Measurements from ENCODE around the gene COL23A1.

Gene COL23A1

DNA sequence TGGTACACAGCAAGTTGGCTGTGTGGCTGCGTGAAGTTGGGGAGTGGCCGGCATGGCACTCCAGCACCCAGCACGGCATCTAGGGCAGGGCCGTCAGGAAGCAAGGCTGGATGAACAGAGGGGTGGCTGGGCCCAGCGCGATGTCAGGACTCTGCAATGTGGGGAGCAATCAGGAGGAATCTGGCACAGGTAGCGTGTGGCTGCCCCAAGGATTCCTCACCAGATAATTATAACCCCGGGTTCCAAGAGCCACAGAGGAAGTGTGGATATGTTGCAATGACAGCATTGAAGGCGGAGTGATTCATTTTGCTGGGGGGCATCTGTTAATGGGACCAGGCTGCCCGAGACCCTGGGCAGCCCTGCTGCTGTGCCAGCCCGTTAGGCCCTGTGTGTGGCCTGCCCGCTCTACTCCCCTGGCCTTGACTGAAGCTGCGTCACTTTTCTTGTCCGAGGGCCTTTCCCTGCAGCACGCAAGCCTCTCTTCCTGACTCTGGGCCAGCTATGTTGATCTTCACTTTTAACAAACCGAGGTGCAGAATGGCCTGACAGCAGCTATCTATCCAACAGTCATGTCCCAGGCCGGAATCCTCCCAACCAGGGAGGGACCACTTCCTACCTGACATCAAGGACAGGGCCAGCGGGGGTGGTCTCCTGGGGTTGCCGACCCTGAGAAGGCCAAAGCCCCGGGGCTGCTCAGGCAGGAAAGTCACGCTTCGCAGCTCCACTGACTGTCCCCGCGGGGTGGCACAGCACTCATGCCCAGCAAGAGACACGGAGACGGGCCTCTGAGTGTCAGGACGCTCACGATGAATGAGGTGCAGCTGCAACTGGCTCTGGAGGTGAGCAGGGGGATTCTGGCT lies 239.6 kb downstream of the COL23A1 start:
- no peak for FAIRE-seq

- FAIRE-seq = no peak
Observed at GRCh38 chr5:178349625-178350353, 240.4 kb downstream of the COL23A1 start.

DNA sequence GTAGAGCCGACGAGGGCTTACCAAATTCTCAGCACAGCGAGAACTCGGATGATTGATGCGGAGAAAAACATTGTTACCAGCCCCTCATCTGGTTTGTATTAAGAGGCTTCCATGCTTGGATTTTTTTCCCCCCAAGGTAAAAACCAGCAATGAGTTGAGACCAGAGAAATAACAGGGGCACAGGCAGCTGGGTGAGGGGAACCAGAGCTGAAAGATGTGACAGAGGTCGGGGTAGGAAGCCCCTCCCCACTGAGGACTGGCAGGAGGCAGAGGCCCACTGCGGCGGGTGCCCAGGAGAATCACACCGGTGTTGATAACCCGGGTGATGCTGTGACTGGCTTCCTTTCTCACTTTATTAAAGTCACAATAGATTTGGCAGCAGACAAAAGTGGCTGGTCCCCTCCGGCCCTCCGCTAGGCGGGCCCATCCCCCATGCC lies 241.1 kb downstream of the COL23A1 start:
- no peak for FAIRE-seq

- no peak for FAIRE-seq
Observed at GRCh38 chr5:178348356-178349074, 241.7 kb downstream of the COL23A1 start.

GRCh38 chr5:178347956-178348355 lies 242.2 kb downstream of the COL23A1 start:
- no peak for FAIRE-seq

DNA sequence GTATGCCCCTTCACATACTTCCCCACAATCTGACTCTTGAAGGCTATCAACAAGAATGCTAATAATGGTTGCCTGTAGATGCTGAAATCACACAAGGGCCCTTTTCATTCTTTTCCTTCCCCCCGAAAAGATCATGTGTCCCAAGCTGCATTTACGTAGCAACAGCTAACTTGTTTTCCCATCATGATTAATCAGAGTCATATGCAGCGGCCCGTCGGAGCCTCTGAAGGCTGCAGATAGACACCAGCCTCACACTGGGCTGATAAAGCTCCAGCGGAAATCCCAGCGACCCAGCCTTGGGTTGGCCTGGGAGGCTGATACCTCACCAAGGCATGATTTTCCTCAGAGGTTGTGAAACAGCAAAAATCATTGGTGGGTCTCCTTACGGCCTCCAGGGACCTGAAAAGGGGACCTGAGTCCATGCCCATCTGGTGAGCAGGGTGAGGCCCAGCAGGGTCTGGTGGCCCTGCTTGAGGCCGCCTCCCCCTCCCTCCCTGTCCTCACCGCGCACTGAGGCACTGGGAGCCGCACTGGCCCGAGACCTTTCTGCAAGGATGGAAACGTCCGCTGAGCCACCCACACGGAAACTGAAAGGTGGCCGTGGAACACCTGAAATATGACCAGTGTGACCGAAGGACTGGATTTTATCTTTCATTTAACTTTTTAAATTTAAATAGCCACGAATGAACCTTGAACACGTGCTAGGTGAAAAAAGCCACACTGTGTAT lies 243.4 kb downstream of the COL23A1 start:
- FAIRE-seq = no peak

- FAIRE-seq = no peak
Observed at GRCh38 chr5:178343306-178343705, 246.9 kb downstream of the COL23A1 start.

GRCh38 chr5:178341851-178342140 lies 248.4 kb downstream of the COL23A1 start:
- FAIRE-seq = no peak

DNA sequence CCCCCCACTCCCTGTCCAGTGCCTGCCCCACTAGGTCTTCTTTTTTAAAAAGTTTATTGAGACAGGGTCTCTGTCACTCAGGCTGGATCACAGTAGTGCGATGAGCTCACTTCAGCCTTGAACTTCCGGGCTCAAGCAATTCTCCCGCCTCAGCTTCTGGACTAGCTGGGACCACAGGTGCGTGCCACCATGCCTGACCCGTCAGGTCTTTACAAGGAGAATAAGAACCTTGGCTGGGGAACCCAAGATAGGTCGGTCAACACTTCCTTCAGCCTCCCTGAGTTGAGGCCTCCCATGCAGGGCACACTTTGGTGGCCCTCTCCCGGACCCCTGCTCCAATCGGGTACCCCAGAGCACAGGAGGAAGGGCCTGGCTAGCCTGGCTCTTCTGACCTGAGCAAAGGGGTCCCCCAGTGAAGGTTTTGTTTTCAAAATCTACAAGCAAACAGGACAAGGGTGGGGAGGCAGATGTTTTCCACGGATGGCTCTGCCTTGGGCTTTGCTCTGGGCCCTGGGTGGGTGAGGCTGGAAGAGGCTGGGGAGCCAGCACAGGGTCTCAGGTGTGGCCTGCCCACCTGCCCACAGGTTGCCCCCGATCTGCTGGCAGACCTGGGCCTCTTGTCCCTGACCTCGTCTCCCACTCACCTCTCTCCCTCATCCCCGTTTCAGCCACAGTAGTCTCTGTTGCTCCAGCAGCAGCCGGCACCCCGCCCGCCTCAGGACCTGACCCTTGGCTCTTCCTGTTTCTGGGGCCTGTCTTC lies 248.9 kb downstream of the COL23A1 start:
- FAIRE-seq = no peak

GRCh38 chr5:178340637-178341036 lies 249.6 kb downstream of the COL23A1 start:
- FAIRE-seq = no peak

GRCh38 chr5:178340187-178340586 lies 250.0 kb downstream of the COL23A1 start:
- no peak for FAIRE-seq

GRCh38 chr5:178339272-178339671 lies 250.9 kb downstream of the COL23A1 start:
- no peak for FAIRE-seq

GRCh38 chr5:178338750-178339144 lies 251.4 kb downstream of the COL23A1 start:
- no peak for FAIRE-seq

DNA sequence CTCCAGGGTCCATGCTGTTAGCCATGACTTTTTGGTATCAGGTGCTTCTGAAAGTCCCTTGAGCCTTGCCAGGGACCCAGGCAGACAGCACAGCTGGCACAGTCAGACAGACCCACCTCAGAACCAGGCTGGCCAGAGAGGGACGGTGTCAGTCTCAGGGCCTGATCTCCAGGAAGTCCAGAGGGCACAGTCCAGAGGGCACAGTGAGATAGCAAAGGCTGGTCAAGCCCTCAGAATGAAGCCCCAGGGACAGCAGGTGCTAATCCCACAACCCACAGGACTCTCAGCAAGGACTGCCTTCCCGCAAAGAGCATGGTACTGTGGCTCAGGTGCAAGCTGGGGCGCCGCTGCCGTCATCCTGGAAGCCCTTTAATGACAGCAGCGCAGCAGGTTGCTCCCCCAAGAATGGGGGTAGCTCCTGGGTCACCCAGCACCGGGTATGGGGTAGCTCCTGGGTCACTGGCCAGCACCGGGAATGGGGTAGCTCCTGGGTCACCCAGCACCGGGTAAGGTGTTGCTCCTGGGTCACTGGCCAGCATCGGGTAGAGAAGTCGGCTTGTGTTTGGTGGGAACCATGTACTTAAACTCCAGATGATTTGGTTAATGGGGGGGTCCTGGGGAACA lies 252.0 kb downstream of the COL23A1 start:
- FAIRE-seq = no peak

DNA sequence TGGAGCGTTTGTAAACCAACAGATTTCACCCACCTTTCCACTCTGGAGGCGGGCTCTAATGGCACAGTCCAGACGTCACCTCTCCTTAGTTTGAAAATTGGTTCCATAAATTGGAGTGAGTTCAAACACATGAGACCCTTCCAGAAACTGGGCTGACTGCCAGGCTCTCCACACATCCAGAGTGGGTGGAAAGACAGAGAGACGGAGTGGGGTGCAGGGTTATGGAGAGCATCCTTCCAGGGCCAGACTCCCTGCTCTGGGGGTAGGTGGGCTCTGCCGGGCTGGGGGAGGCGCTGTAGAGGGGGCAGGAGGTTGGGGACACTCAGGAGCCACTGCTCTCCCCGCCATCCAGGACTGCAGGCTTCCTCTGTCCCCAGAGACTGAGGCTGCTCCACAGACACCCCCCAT lies 252.9 kb downstream of the COL23A1 start:
- no peak for FAIRE-seq

- FAIRE-seq = no peak
Observed at GRCh38 chr5:178336889-178337288, 253.3 kb downstream of the COL23A1 start.

GRCh38 chr5:178335302-178336030 lies 254.7 kb downstream of the COL23A1 start:
- no peak for FAIRE-seq

DNA sequence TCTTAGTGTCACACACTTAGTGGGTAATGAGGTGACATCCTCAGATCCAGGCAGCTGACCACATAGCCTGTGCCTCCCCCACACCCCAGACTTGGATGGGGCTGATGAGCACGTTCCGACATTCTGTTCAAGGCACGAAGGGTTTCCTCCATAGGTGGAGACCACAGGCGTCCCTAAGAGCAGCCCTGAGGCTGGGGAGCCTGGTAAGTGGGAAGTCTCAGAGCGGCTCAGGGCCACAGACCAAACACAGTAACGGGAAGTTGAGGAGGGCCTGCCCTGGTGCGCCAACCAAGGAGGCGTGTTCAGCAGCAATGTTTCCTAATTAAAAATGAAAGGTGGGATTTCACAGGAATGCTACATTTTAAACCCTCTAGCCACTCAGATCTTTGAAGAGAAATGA lies 255.3 kb downstream of the COL23A1 start:
- FAIRE-seq = no peak

- no peak for FAIRE-seq
Observed at GRCh38 chr5:178333821-178334481, 256.2 kb downstream of the COL23A1 start.

- FAIRE-seq = no peak
Observed at GRCh38 chr5:178332210-178332641, 258.0 kb downstream of the COL23A1 start.

Measured in G401.6 (cell line).